OCI-LY1 (cell line): ENCODE data around the gene MAGI1.

Experiments used
- H2AFZ ChIP-seq: fragments of 200-600 bp; sonication (generic), shearing (Covaris generic); 2 replicates; pipeline ENCODE4 v1.6.0; 2014; ENCODE audit warnings: antibody characterized with exemption, mild to moderate bottlenecking, low read length
- H3F3A ChIP-seq: fragments of 200-600 bp; sonication (generic), shearing (Covaris generic); 2 replicates; pipeline ENCODE4 v1.6.0; 2014; ENCODE audit warnings: mild to moderate bottlenecking, antibody characterized with exemption, low read length, moderate library complexity; ENCODE audit not compliant: insufficient read depth
- H3K27ac ChIP-seq: fragments of 200-600 bp; sonication (generic); 2 replicates; pipeline ENCODE4 v1.5.1; 2014; ENCODE audit warnings: low read length, mixed run types, mild to moderate bottlenecking, low read depth; ENCODE audit not compliant: poor library complexity, severe bottlenecking
- H3K27me3 ChIP-seq: fragments of 200-600 bp; sonication (generic); 2 replicates; pipeline ENCODE4 v1.6.0; 2014; ENCODE audit warnings: antibody characterized with exemption, mild to moderate bottlenecking, low read length, moderate library complexity; ENCODE audit not compliant: insufficient read depth
- H3K36me3 ChIP-seq: fragments of 200-600 bp; sonication (generic); 2 replicates; pipeline ENCODE4 v1.6.1; 2014; ENCODE audit warnings: mild to moderate bottlenecking, antibody characterized with exemption, low read length, moderate library complexity, mixed read lengths; ENCODE audit not compliant: insufficient read depth
- H3K4me1 ChIP-seq: fragments of 200-600 bp; sonication (generic); 2 replicates; pipeline ENCODE4 v1.5.1; 2014; ENCODE audit warnings: mild to moderate bottlenecking, low read length, moderate library complexity; ENCODE audit not compliant: insufficient read depth, severe bottlenecking
- H3K4me2 ChIP-seq: fragments of 200-600 bp; sonication (generic), shearing (Covaris generic); 2 replicates; pipeline ENCODE4 v1.6.1; 2014; ENCODE audit warnings: low read length
- H3K4me3 ChIP-seq: fragments of 200-600 bp; sonication (generic); 2 replicates; pipeline ENCODE4 v1.5.1; 2014; ENCODE audit warnings: low read length, low read depth, mild to moderate bottlenecking, mixed read lengths; ENCODE audit not compliant: poor library complexity, severe bottlenecking
- H3K79me2 ChIP-seq: fragments of 200-600 bp; shearing (Covaris generic); 2 replicates; pipeline ENCODE4 v1.6.1; 2016; ENCODE audit warnings: mixed run types, low read length, mixed read lengths; ENCODE audit not compliant: insufficient read depth
- H3K9ac ChIP-seq: fragments of 200-600 bp; sonication (generic), shearing (Covaris generic); 2 replicates; pipeline ENCODE4 v1.6.1; 2014; ENCODE audit warnings: mild to moderate bottlenecking, low read length, mixed read lengths
- H3K9me2 ChIP-seq: fragments of 200-600 bp; sonication (generic), shearing (Covaris generic); 2 replicates; pipeline ENCODE4 v1.6.1; 2014; ENCODE audit warnings: low read depth, mild to moderate bottlenecking, low read length, mixed read lengths
- H3K9me3 ChIP-seq: fragments of 200-600 bp; shearing (Covaris generic); 2 replicates; pipeline ENCODE4 v1.6.1; 2014; ENCODE audit warnings: low read length, mixed read lengths
- H4K20me1 ChIP-seq: fragments of 200-600 bp; sonication (generic), shearing (Covaris generic); 2 replicates; pipeline ENCODE4 v1.6.0; 2016; ENCODE audit warnings: mild to moderate bottlenecking, low read length; ENCODE audit not compliant: insufficient read depth
- EZH2 ChIP-seq: fragments of 200-600 bp; sonication (generic), shearing (Covaris generic); IDR thresholded peaks from 2 replicates; pipeline ENCODE4 v1.8.0; 2017; ENCODE audit warnings: borderline replicate concordance, mixed run types, mild to moderate bottlenecking, antibody characterized with exemption, low read length, moderate library complexity, mixed read lengths
- TF ChIP-seq, protein P1 (sequence below): fragments of 200-600 bp; sonication (generic), shearing (Covaris generic); IDR thresholded peaks from 2 replicates; pipeline ENCODE4 v1.5.1; 2017; ENCODE audit warnings: mild to moderate bottlenecking, antibody characterized with exemption, low read length, moderate library complexity, mixed read lengths

The MAGI1 gene

GRCh38 chr3:65433480-65433879 is 605.2 kb downstream of the MAGI1 start:
- Histone ChIP-seq H2AFZ (no peak overlapping the region), H3K36me3 (no peaks in the 10 kb centered on the region), H3K9me3 (no peaks in the 10 kb centered on the region), H3K27ac (no peak overlapping the region), H3F3A (no peaks in the 10 kb centered on the region), H3K9me2 (no peaks in the 10 kb centered on the region), H3K4me3 (no peak overlapping the region), H3K9ac (no peak overlapping the region), H3K79me2 (no peaks in the 10 kb centered on the region), H3K4me1 (no peaks in the 10 kb centered on the region), H4K20me1 (no peaks in the 10 kb centered on the region), H3K27me3 (no peaks in the 10 kb centered on the region), H3K4me2 (no peak overlapping the region)
- TF ChIP-seq EZH2, result no peak
- TF ChIP-seq, protein P1, sequence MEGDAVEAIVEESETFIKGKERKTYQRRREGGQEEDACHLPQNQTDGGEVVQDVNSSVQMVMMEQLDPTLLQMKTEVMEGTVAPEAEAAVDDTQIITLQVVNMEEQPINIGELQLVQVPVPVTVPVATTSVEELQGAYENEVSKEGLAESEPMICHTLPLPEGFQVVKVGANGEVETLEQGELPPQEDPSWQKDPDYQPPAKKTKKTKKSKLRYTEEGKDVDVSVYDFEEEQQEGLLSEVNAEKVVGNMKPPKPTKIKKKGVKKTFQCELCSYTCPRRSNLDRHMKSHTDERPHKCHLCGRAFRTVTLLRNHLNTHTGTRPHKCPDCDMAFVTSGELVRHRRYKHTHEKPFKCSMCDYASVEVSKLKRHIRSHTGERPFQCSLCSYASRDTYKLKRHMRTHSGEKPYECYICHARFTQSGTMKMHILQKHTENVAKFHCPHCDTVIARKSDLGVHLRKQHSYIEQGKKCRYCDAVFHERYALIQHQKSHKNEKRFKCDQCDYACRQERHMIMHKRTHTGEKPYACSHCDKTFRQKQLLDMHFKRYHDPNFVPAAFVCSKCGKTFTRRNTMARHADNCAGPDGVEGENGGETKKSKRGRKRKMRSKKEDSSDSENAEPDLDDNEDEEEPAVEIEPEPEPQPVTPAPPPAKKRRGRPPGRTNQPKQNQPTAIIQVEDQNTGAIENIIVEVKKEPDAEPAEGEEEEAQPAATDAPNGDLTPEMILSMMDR, result no peak

GRCh38 chr3:65432388-65433003 is 606.2 kb downstream of the MAGI1 start:
- Histone ChIP-seq H3K9me2 (no peaks in the 10 kb centered on the region), H3K27me3 (no peaks in the 10 kb centered on the region), H3K9me3 (no peaks in the 10 kb centered on the region), H3K4me1 (no peaks in the 10 kb centered on the region), H2AFZ (no peak overlapping the region), H3K4me3 (no peak overlapping the region), H3F3A (no peaks in the 10 kb centered on the region), H3K9ac (no peak overlapping the region), H3K4me2 (no peak overlapping the region), H4K20me1 (no peaks in the 10 kb centered on the region), H3K36me3 (no peaks in the 10 kb centered on the region), H3K79me2 (no peaks in the 10 kb centered on the region), H3K27ac (no peak overlapping the region)
- no peak for TF ChIP-seq EZH2
- TF ChIP-seq, protein P1, result no peak

- Histone ChIP-seq H3K9me2 (no peaks in the 10 kb centered on the region), H3K9me3 (no peaks in the 10 kb centered on the region), H3F3A (no peaks in the 10 kb centered on the region), H2AFZ (no peak overlapping the region), H4K20me1 (no peaks in the 10 kb centered on the region), H3K27me3 (no peaks in the 10 kb centered on the region), H3K4me3 (no peak overlapping the region), H3K27ac (no peak overlapping the region), H3K9ac (no peak overlapping the region), H3K79me2 (no peaks in the 10 kb centered on the region), H3K36me3 (no peaks in the 10 kb centered on the region), H3K4me1 (no peaks in the 10 kb centered on the region), H3K4me2 (no peak overlapping the region)
- TF ChIP-seq, protein P1, result no peak
- no peak for TF ChIP-seq EZH2
These were observed 612.8 kb downstream of the MAGI1 start for GRCh38 chr3:65425880-65426279.
